HG03469 (cell line): ENCODE measurements around the gene ANO6.

Source experiments
- ATAC-seq: cut with Tn5 transposase; IDR thresholded peaks from one replicate; pipeline ENCODE4 v1.9.1; 2021; ENCODE audit warnings: mild to moderate bottlenecking, moderate library complexity, moderate number of reproducible peaks; ENCODE audit not compliant: unreplicated experiment

ANO6 gene

DNA sequence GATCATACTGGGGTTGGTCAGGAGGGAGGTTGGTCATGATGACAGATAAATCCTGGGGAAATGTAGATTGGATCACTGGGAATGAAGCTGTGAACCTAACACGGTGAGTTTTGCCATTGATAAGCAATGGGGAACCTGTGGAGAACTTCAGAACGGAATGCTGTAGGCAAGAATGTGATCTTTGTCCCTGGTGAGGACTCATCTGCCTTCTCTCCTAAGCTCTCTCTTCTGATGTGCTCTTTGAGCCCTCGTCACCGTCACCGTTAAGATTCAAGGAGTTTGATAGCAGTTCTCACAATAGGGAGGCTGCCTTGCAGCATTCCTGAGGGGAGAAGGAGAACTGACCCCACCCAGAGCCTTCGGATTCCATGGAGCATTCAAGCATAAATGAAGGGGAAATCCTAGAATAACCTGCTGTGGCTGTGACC lies 217.6 kb downstream of the ANO6 start:
- no peak for ATAC-seq

DNA sequence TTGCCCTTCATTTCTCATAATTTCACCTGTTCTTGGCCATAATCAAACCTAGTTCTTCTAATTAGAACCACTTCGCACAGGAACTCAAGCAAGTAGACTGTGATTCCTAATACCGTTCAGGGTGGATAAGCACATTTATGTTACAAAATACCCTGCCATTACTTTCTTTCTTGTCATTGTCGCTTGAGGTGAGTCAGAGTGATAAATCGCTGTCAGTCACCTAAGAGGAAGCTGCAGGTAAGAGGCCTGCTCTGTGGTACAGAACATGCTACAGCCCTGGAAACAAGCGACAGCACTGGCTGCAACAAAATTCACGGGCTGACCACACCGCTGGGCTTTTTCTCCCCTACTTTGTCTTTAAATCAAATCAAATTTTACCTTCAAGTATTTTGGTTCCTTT lies 218.2 kb downstream of the ANO6 start:
- ATAC-seq = no peak

DNA sequence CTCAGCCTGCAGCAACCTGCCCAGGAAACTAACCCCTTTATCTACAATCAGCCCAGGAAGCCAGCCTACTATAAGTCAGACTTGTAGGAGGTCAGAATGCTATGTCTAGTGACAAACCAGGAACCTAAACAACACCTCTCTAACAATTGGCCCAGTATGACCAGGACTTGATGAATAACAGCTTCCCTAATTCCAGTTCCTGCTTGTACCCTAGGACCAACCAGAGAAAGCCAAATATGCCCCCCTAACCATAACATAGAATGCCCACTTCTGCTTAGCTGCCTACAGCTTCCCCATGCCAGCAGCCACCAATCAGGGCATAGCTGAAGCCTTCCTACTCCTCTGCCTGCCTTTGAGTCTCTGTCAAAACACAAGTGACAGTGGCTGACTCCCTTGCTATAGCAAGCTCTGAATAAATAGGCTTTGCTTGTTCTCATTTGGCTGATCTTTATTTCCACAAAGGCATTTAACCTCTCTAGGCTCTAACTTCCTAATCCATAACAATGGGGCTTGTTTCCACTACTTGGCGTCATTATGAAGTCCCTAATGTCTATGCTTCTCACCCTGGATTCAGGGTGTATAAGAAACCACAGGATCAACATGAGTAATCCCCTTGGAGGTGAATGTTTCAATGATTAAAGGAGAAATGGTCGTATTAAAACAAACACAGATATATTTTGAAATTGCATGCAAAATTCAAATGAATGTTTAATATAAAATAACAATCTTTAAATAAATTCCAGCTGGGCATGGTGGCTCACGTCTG lies 220.2 kb downstream of the ANO6 start:
- ATAC-seq = no peak

DNA sequence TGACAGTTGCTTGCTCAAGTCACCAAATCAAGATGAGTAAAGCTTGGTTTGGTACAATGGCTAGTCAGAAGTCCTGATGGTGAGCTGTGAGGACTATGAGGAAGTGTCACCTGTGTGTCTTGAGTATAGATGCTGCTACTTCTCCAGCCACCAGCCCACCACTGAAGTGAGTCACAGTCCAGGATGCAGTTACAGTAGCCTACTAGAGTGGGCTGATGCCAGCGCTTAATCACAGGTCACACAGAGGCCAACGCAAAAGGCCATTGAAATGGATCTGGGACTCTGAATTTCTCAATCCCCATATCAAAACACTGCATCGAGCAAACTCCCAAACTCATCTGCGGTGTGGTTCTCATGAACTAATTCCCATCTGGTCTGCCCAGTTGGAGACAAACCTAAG lies 223.1 kb downstream of the ANO6 start:
- ATAC-seq = no peak

DNA sequence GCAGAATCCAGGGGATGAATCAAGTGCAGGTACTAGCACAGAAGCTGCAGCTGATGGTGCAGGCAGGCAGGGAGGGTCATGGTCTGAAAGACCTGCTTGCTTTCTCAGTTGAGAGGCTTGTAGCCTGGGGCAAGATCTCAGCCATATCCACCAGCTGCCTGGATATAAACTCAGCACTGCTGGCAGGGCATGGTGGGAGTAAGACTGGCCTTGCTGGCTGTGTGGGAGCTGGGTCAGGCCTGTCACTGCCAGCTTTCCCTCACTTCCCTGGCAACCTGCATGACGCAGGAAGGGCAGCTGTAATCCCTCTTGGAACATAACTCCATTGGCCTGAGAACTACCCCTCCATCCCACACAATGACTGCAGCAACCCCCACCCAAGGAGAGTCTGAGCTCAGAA lies 230.1 kb downstream of the ANO6 start:
- no peak for ATAC-seq

DNA sequence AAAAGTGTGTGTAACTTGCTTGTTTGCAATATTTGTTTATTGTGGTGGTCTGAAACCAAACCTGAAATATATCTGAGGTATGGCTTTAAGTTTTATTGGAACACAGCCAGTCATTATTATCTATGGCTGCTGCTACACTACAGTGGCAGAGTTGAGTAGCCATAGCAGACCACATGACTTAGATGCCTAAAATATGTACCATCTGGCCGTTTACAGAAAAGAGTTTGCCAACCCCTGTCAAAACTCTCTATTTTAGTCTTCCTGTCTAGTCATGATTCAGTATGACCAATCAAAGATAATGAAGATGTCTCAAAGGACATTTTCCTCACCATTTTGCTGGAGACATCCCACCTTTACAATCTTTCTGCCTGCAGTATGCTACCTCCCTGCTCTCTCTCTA lies 242.3 kb downstream of the ANO6 start:
- ATAC-seq = no peak

DNA sequence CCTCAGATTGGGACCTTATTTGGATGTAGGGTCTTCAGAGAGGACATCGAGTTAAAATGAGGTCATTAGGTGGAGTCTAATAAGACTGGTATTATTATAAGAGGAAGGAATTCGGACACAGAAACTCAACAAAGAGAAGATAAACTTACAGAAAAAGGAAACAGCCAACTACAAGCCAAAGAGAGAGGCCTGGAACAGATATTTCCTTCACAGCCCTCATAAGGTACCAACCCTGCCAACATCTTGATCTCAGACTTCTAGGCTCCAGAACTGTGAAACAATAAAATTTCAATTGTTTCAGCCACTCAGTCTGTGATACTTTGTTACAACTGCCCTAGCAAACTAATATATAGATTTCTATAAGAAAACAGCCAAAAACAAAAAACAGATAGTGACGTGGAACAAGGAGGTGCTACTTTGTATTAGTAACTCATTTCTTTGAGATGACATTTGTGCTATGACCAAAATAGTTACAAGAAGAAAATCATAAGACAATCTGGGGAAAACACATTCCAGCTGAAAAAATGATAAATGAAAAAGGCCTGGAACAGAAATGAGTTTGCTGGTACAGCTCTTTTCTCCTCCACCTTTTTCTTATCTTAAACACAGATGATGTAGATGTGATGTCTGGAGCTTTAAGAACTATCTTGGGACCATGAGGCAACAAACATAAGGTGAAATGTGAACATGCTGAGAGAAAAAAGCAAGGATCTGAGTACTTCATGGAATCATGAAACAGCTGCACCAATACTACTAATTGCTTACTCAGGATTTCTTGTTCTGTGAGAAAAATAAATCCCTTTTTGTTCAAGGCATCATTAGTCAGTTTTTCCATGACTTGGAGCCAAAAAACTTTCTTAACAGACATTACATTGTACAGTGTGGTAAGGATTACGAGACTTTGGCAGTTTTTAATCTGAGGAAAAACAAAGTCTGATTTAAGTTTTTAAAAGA lies 243.2 kb downstream of the ANO6 start:
- no peak for ATAC-seq

DNA sequence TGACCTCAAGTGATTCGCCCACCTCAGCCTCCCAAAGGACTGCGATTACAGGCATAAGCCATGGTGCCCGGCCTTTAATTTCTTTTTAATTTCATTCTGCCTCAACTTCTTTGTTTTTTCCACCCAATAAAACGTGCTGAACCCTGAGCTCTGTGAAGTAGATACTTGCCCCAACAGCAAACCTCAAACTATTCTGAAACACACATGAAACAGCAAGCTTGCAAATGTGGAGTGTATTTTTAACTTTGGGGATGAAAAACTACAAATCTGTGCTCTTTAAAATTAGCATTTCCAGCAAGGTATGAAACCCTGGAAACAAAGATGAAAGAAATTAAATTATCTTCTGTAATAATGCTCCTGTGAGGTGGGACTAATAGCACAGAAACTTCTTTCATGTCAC lies 246.6 kb downstream of the ANO6 start:
- no peak for ATAC-seq

DNA sequence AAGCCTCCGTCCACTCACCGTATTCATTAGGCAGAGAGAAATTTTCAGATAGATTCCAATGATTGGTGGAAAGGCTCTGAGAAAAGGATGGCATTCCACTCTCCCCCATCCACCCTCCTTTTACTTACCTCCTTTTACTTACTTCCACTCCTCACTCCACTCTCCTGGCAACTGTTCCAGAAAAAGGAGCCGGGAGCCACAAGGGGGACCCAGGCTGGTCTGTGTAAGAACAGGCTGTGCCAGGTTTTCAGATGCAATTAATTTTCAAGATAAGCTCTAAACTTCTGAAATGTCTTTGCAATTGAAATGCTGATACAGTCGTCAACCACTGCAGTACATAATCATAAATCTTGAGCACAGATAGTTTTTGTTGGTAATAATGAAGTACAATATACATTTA lies 248.8 kb downstream of the ANO6 start:
- ATAC-seq = no peak

DNA sequence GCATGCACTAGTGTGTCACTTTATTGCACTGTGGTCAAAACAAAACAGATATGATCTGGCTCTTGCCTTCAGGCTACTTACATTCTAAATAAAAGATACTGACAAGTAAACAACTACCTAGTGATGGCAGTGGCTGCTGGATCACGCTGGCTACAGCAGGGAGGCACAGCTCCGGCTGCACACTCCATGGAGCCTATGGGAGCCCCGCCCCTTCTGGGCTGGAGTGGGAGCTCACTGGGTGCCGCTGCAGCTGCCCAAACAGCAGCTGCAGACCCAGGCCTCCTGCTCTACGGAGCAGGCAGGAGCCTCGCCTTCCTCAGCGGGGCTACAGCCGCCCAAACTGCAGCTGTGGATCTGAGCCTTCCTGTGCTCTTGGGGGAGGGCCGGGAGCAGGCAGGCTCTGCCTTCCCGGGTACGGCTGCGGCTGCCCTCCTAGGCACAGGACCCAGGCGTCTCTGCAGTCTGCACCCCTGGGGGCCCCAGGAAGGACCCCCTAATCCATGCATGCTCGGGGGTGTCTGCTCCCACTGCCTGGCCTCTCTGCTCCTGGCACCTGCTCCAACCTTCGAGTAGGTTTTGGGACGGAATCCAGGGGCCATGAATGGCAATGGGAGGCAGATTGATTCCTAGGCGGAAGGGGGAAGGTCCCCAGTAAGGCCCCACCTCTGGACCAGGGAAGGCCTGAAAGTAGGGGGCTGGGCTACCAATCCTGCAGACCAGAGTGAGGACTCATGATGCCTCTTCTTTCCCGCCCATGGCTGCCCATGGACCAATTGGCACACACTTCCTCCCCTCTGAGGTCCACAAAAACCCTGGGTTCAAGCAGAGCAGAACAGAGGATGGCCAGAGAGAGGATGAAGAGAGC lies 253.1 kb downstream of the ANO6 start:
- no peak for ATAC-seq

DNA sequence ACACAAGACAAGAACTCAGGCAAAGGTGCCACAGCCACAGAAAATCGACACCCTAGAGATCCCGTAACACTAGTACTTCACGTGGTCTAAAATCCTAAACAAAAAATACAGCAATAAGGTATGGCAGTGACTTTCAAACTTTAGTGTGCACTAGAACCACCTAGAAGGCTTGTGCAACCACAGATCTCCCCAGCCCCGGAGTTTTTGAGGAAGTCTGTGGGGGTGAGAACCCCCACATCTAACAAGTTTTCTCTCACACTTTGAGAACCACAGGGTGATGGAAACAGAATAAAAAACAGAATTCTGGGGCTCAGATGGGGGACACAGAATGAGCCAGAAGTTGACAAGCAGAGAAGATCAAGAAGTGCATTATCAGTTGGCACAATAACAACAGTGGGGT lies 254.0 kb downstream of the ANO6 start:
- ATAC-seq = no peak

DNA sequence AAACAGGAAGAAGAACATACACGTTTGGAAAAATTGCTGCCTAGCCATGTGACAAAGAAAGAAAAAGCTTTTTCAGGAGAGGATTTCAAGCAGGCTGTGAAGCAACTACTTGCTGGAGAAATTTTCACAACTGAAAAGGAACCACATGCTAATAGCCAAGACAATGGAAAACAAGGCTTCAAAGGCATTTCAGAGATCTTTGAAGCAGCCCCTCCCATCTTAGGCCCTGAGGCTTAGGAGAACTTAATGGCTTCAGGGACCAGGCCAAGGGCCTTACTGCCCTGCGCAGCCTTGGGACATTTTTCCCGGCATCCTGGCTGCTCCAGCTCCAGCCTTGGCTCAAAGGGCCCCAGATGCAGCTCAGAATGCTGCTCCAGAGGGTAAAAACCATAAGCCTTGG lies 257.7 kb downstream of the ANO6 start:
- no peak for ATAC-seq

DNA sequence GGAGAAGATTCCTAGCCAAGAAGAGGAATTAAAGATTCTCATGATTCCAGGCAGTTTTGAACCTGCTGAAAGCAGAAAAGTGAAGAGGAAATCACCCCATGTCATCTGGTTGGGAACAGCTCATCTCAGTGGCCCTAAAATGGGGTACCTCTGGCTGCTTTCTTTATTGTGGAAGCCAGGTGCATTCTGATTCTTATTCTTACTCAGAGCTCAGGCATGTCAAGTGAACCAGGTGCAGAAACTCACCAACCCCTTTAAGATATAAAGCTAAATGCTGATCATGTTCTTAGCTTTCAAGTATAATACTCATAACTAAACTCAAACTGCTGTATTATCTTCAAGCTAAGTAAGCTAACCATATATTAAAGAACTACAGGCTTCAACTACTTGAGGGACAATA lies 259.7 kb downstream of the ANO6 start:
- no peak for ATAC-seq

DNA sequence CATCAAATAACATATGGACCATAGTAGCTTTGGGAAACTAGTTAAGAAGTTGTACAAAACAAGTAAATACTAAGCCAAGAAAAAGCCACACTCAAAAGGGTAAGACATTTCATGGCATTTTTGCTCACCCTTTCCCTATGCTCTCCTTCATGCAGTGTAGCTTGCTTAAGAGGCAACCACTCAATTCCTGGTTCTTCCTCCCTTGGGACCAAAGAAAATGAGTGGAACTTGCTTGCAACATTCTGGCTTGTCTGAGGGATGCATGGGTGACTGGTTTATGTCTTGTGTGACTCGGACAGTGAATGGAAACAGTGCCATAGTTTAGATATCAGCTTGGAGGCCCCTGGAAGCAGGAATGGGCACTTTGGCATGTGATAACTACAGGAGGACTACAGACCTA lies 261.6 kb downstream of the ANO6 start:
- ATAC-seq = no peak

DNA sequence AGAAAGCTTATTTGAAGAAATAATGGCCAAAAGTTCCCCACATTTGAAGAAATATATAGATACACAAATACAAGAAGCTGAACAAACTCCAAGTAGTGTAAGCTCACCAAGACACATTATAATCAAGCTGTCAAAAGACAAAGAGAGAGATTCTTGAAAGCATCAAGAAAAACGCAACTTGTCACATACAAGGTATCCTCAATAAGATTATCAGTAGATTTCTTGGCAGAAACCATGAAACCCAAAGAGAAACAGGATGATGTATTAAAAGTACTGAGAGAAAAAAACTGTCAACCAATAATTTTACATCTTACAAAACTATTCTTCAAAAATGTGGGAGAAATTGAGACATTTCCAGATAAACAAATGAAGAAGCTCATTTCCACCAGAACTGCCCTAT lies 263.0 kb downstream of the ANO6 start:
- ATAC-seq = no peak

DNA sequence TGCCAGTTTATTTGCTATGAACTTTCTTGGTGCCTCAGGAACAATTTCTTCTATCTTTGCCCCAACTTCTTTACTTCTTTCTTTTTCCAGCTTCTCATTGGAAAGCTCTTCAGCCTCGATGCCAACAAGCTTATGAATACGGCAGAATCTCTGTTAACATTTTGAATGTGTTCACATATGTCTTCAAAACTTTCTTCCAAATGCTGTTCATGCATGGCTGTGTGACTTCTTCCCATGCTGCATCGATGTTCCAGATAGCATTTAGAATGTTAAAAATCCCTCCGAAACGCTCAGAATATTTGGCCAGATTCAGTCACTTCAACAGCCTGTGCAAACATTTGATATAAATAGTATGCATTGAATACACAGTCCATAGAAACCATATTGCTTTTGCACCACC lies 265.9 kb downstream of the ANO6 start:
- ATAC-seq = no peak

DNA sequence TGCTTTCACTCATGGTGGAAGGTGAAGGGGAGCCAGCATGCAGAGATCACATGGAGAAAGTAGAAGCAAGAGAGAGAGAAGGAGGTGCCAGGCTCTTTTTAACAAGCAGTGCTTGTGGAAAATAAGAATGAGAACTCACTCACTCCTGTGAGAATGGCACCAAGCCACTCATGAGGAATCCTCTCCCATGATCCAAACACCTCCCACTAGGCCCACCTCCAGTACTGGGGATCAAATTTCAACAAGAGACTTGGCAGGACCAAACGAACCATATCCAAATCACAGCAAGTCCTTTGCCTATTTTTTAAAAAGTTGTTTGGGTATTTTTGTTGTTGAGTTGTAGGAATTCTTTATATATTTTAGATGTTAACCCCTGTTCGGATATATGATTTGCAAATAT lies 267.7 kb downstream of the ANO6 start:
- ATAC-seq = no peak
